Ascending aorta (tissue), 2 donors: ENCODE data around the gene PTPRK. TPM values are rescaled to one million over a fixed set of nuclear protein-coding genes. Genes with fewer than 3 reads are reported as not detected.

Experiments
- DNase-seq, 2 donors: peaks; one replicate each; pipeline ENCODE4 v3.0.0-alpha.2; 2019; ENCODE audit warnings: low spot score in 2 of 2
- H3K27ac ChIP-seq, 2 donors: fragments of 200-600 bp; sonication (generic); one replicate each; pipeline ENCODE4 v1.5.1; 2016 to 2017; ENCODE audit warnings: mild to moderate bottlenecking in 1 of 2
- H3K27me3 ChIP-seq: fragments of 200-600 bp; sonication (generic); one replicate; pipeline ENCODE4 v1.5.1; 2017
- H3K36me3 ChIP-seq, 2 donors: fragments of 200-600 bp; sonication (generic); one replicate each; pipeline ENCODE4 v1.5.1; 2016
- H3K4me1 ChIP-seq, 2 donors: fragments of 200-600 bp; sonication (generic); one replicate each; pipeline ENCODE4 v1.5.1; 2016 to 2017; ENCODE audit warnings: mild to moderate bottlenecking in 1 of 2
- H3K4me3 ChIP-seq, 2 donors: fragments of 200-600 bp; sonication (generic); one replicate each; pipeline ENCODE4 v1.5.1; 2016 to 2017; ENCODE audit warnings: mild to moderate bottlenecking in 1 of 2
- H3K9me3 ChIP-seq, 2 donors: fragments of 200-600 bp; sonication (generic); one replicate each; pipeline ENCODE4 v1.5.1; 2016
- CTCF ChIP-seq, 3 experiments: fragments of 200-600 bp in 2 of 3; fragments of 450-650 bp in 1 of 3; sonication (generic) in 2 of 3; IDR thresholded peaks; one replicate each; pipeline ENCODE4 v1.5.1; 2016 to 2019; ENCODE audit warnings: antibody characterized with exemption in 3 of 3, mild to moderate bottlenecking in 1 of 3, moderate library complexity in 1 of 3
- intact Hi-C: fragments of 100-400 bp; cut with DNase I; formaldehyde crosslinking; loops from one replicate; pipeline ENCODE4 v1.15.1; 2023
- total RNA-seq: library from RNA; depleted of rRNA; stranded (reverse); fragments of >200 nt; gene quantifications from one replicate; pipeline ENCODE4 v1.1.0, GENCODE V29; 2016

PTPRK gene
- total RNA-seq, 1 donor from 2014 or later, result 73.1 TPM

GRCh38 chr6:127951172-127951917, 569.1 kb downstream of the PTPRK start:
- Histone ChIP-seq H3K27me3 (no peaks in the 10 kb centered on the region), H3K9me3 (peaks cover 0 to 5% of the 10 kb centered on the region in 2 donors), H3K4me1 (no peaks in the 10 kb centered on the region), H3K27ac (no peak overlapping the region), H3K4me3 (no peak overlapping the region), H3K36me3 (no peaks in the 10 kb centered on the region)
- intact Hi-C loops, result no loop called here
- DNase-seq, result no peak
- no peak for TF ChIP-seq CTCF (IDR thresholded peaks at IDR 0.05)

- Histone ChIP-seq H3K36me3 (no peaks in the 10 kb centered on the region), H3K4me1 (no peaks in the 10 kb centered on the region), H3K9me3 (peaks cover 0 to 7% of the 10 kb centered on the region in 2 donors), H3K4me3 (no peak overlapping the region), H3K27ac (no peak overlapping the region), H3K27me3 (no peaks in the 10 kb centered on the region)
- intact Hi-C loops, result no loop called here
- no peak for TF ChIP-seq CTCF (IDR thresholded peaks at IDR 0.05)
- no peak for DNase-seq
Observed at GRCh38 chr6:127950566-127951145, 569.7 kb downstream of the PTPRK start.

GRCh38 chr6:127949251-127949650, 571.1 kb downstream of the PTPRK start:
- H3K27me3 ChIP-seq, result no peaks in the 10 kb centered on the region
- H3K4me3 ChIP-seq, result no peak overlapping the region
- no peak for TF ChIP-seq CTCF (IDR thresholded peaks at IDR 0.05)
- peaks cover 0 to 7% of the 10 kb centered on the region in 2 donors for H3K9me3 ChIP-seq
- no peaks in the 10 kb centered on the region for H3K36me3 ChIP-seq
- no peak overlapping the region for H3K27ac ChIP-seq
- no peaks in the 10 kb centered on the region for H3K4me1 ChIP-seq
- DNase-seq, result no peak
- intact Hi-C loops, result no loop called here

GRCh38 chr6:127946388-127946787, 574.0 kb downstream of the PTPRK start:
- DNase-seq, result no peak
- H3K27me3 ChIP-seq, result no peaks in the 10 kb centered on the region
- H3K36me3 ChIP-seq, result no peaks in the 10 kb centered on the region
- no peak overlapping the region for H3K4me3 ChIP-seq
- intact Hi-C loops, result no loop called here
- H3K9me3 ChIP-seq, result peaks cover 0 to 7% of the 10 kb centered on the region in 2 donors
- no peak for TF ChIP-seq CTCF (IDR thresholded peaks at IDR 0.05)
- H3K27ac ChIP-seq, result no peak overlapping the region
- H3K4me1 ChIP-seq, result no peaks in the 10 kb centered on the region

GRCh38 chr6:127945434-127946097, 574.8 kb downstream of the PTPRK start:
- Histone ChIP-seq H3K36me3 (no peaks in the 10 kb centered on the region), H3K27me3 (no peaks in the 10 kb centered on the region), H3K4me1 (no peaks in the 10 kb centered on the region), H3K9me3 (peaks cover 0 to 7% of the 10 kb centered on the region in 2 donors), H3K4me3 (no peak overlapping the region), H3K27ac (no peak overlapping the region)
- intact Hi-C loops, result no loop called here
- TF ChIP-seq CTCF (IDR thresholded peaks at IDR 0.05), result no peak
- DNase-seq, result no peak
